DND-41 (cell line): ENCODE measurements around the gene RNF25.

Experiments used
- ATAC-seq: fragments of 200-7000 bp; cut with Tn5 transposase; 3 replicates; pipeline ENCODE4 v1.9.1; 2021; ENCODE audit warnings: low read depth; ENCODE audit not compliant: insufficient read depth
- DNase-seq: peaks from one replicate; pipeline ENCODE4 v3.0.0-alpha.2; 2020
- H2AFZ ChIP-seq: 2 replicates; pipeline ENCODE4 v1.6.0; 2012; ENCODE audit warnings: low read depth, low read length
- H3K27ac ChIP-seq: 2 replicates; pipeline ENCODE4 v1.5.1; 2012; ENCODE audit warnings: low read length, inconsistent platforms
- H3K27me3 ChIP-seq: fragments of 200-600 bp; sonication (generic); 2 replicates; pipeline ENCODE4 v1.6.0; 2012; ENCODE audit warnings: low read length, mild to moderate bottlenecking, inconsistent platforms; ENCODE audit not compliant: insufficient read depth, poor library complexity
- H3K36me3 ChIP-seq: 2 replicates; pipeline ENCODE4 v1.5.1; 2012; ENCODE audit warnings: low read length, inconsistent platforms; ENCODE audit not compliant: insufficient read depth
- H3K4me1 ChIP-seq: 2 replicates; pipeline ENCODE4 v1.5.1; 2012; ENCODE audit warnings: mild to moderate bottlenecking, low read length; ENCODE audit not compliant: insufficient read depth
- H3K4me2 ChIP-seq: 2 replicates; pipeline ENCODE4 v1.6.0; 2012; ENCODE audit warnings: mild to moderate bottlenecking, moderate library complexity, low read length, inconsistent platforms; ENCODE audit not compliant: insufficient read depth
- H3K4me3 ChIP-seq, 2 experiments: fragments of 200-600 bp in 1 of 2; shearing (Covaris generic) in 1 of 2; 2 replicates each; pipeline ENCODE4 v1.5.1; 2012 to 2016; ENCODE audit warnings: inconsistent platforms in 2 of 2, low read length in 2 of 2, mild to moderate bottlenecking in 2 of 2, low read depth in 1 of 2, moderate library complexity in 1 of 2
- H3K79me2 ChIP-seq: 2 replicates; pipeline ENCODE4 v1.6.0; 2012; ENCODE audit warnings: low read length, inconsistent platforms; ENCODE audit not compliant: insufficient read depth
- H3K9ac ChIP-seq: 2 replicates; pipeline ENCODE4 v1.6.0; 2012; ENCODE audit warnings: low read depth, mild to moderate bottlenecking, inconsistent platforms, low read length, moderate library complexity
- H3K9me3 ChIP-seq: 2 replicates; pipeline ENCODE4 v1.5.1; 2012; ENCODE audit warnings: low read length, moderate library complexity, mild to moderate bottlenecking, inconsistent platforms; ENCODE audit not compliant: insufficient read depth, severe bottlenecking
- H4K20me1 ChIP-seq: 2 replicates; pipeline ENCODE4 v1.6.0; 2012; ENCODE audit warnings: low read length; ENCODE audit not compliant: insufficient read depth
- CTCF ChIP-seq: IDR thresholded peaks from 2 replicates; pipeline ENCODE4 v1.5.1; 2012; ENCODE audit warnings: borderline replicate concordance, low read length, moderate library complexity, mild to moderate bottlenecking; ENCODE audit not compliant: poor library complexity, severe bottlenecking; ENCODE audit errors: extremely low read depth
- EZH2 ChIP-seq: IDR thresholded peaks from 3 replicates; pipeline ENCODE4 v1.6.1; 2012; ENCODE audit warnings: borderline replicate concordance, low read depth, mild to moderate bottlenecking, moderate library complexity, low read length, inconsistent platforms; ENCODE audit not compliant: severe bottlenecking

RNF25 gene

GRCh38 chr2:218662827-218663226, 9.0 kb downstream of the RNF25 start:
- no peaks in the 10 kb centered on the region for H3K9me3 ChIP-seq
- H3K4me3 ChIP-seq, result no peak overlapping the region
- no peak overlapping the region for H2AFZ ChIP-seq
- H3K4me1 ChIP-seq, result peaks cover 29% of the 10 kb centered on the region
- no peak overlapping the region for H3K9ac ChIP-seq
- H3K36me3 ChIP-seq, result peaks cover 64% of the 10 kb centered on the region
- ATAC-seq, result no peak
- DNase-seq, result no peak
- TF ChIP-seq EZH2, result no peak
- TF ChIP-seq CTCF, result no peak
- no peak overlapping the region for H3K4me2 ChIP-seq
- no peaks in the 10 kb centered on the region for H3K27me3 ChIP-seq
- peaks cover 3% of the 10 kb centered on the region for H4K20me1 ChIP-seq
- peaks cover 30% of the 10 kb centered on the region for H3K79me2 ChIP-seq
- no peak overlapping the region for H3K27ac ChIP-seq

- ATAC-seq (no peak), DNase-seq (no peak)
- H3K27ac ChIP-seq, result no peak overlapping the region
- H2AFZ ChIP-seq, result no peak overlapping the region
- H3K27me3 ChIP-seq, result no peaks in the 10 kb centered on the region
- no peak overlapping the region for H3K9ac ChIP-seq
- peaks cover 34% of the 10 kb centered on the region for H3K79me2 ChIP-seq
- H3K36me3 ChIP-seq, result peaks cover 64% of the 10 kb centered on the region
- no peak for TF ChIP-seq EZH2
- TF ChIP-seq CTCF, result no peak
- H3K4me1 ChIP-seq, result peaks cover 32% of the 10 kb centered on the region
- no peaks in the 10 kb centered on the region for H3K9me3 ChIP-seq
- peaks cover 3% of the 10 kb centered on the region for H4K20me1 ChIP-seq
- no peak overlapping the region for H3K4me2 ChIP-seq
- no peak overlapping the region for H3K4me3 ChIP-seq
Observed at GRCh38 chr2:218662377-218662776, 9.4 kb downstream of the RNF25 start.

- TF ChIP-seq EZH2, result no peak
- no peak for TF ChIP-seq CTCF
- DNase-seq (no peak), ATAC-seq (no peak)
- Histone ChIP-seq H3K4me1 (peaks cover 41% of the 10 kb centered on the region), H3K9me3 (no peaks in the 10 kb centered on the region), H3K4me3 (peak overlapping the region; percentile 77 to 81; a peak in 3 of 4 replicates), H3K36me3 (peaks cover 71% of the 10 kb centered on the region), H3K27ac (peak overlapping the region; percentile 74), H3K9ac (peak overlapping the region; percentile 74), H4K20me1 (no peaks in the 10 kb centered on the region; the same call in 1 of the 2 replicates), H2AFZ (peak overlapping the region; percentile 92), H3K4me2 (peak overlapping the region; percentile 94), H3K27me3 (no peaks in the 10 kb centered on the region), H3K79me2 (peaks cover 39% of the 10 kb centered on the region)
Observed at GRCh38 chr2:218659988-218660358, 11.8 kb downstream of the RNF25 start.
